Fibroblast of villous mesenchyme (primary cell): ENCODE results near the gene ZNF878. TPM values are rescaled to one million over a fixed set of nuclear protein-coding genes. Genes with fewer than 3 reads are reported as not detected.

Experiments used
- DNase-seq: peaks from one replicate; pipeline ENCODE4 v3.0.0-alpha.2; 2010; ENCODE audit warnings: low read depth
- H3K4me3 ChIP-seq: 2 replicates; pipeline ENCODE4 v1.5.1; 2011; ENCODE audit warnings: low read depth, mild to moderate bottlenecking, low read length
- small RNA-seq: library from RNA; depleted of rRNA; stranded (forward); fragments of <200 nt; gene quantifications from one replicate; pipeline ENCODE3, GENCODE V24; 2012
- total RNA-seq: library from RNA; depleted of rRNA; stranded (reverse); fragments of >200 nt; gene quantifications from 2 replicates; pipeline ENCODE4 v1.2.3, GENCODE V29; 2012
- TF ChIP-seq, protein P1 (sequence below): IDR thresholded peaks from 2 replicates; pipeline ENCODE4 v1.5.1; 2012; ENCODE audit warnings: low read depth, mild to moderate bottlenecking, low read length; ENCODE audit not compliant: insufficient read depth

The ZNF878 gene
- total RNA-seq, 1 donor = under 0.01 TPM

GRCh38 chr19:12034620-12035019 is 18.1 kb downstream of the ZNF878 start:
- TF ChIP-seq, protein P1, sequence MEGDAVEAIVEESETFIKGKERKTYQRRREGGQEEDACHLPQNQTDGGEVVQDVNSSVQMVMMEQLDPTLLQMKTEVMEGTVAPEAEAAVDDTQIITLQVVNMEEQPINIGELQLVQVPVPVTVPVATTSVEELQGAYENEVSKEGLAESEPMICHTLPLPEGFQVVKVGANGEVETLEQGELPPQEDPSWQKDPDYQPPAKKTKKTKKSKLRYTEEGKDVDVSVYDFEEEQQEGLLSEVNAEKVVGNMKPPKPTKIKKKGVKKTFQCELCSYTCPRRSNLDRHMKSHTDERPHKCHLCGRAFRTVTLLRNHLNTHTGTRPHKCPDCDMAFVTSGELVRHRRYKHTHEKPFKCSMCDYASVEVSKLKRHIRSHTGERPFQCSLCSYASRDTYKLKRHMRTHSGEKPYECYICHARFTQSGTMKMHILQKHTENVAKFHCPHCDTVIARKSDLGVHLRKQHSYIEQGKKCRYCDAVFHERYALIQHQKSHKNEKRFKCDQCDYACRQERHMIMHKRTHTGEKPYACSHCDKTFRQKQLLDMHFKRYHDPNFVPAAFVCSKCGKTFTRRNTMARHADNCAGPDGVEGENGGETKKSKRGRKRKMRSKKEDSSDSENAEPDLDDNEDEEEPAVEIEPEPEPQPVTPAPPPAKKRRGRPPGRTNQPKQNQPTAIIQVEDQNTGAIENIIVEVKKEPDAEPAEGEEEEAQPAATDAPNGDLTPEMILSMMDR = no peak
- peak; percentile 7 for DNase-seq
- H3K4me3 ChIP-seq = peak overlapping the region; percentile 84

GRCh38 chr19:12034198-12034597 is 18.6 kb downstream of the ZNF878 start:
- peak overlapping the region; percentile 84 for H3K4me3 ChIP-seq
- no peak for DNase-seq
- TF ChIP-seq, protein P1 = no peak

- TF ChIP-seq, protein P1 = no peak
- no peak for DNase-seq
- H3K4me3 ChIP-seq = no peak overlapping the region
Observed at GRCh38 chr19:12015753-12016116, 37.0 kb downstream of the ZNF878 start.

DNA sequence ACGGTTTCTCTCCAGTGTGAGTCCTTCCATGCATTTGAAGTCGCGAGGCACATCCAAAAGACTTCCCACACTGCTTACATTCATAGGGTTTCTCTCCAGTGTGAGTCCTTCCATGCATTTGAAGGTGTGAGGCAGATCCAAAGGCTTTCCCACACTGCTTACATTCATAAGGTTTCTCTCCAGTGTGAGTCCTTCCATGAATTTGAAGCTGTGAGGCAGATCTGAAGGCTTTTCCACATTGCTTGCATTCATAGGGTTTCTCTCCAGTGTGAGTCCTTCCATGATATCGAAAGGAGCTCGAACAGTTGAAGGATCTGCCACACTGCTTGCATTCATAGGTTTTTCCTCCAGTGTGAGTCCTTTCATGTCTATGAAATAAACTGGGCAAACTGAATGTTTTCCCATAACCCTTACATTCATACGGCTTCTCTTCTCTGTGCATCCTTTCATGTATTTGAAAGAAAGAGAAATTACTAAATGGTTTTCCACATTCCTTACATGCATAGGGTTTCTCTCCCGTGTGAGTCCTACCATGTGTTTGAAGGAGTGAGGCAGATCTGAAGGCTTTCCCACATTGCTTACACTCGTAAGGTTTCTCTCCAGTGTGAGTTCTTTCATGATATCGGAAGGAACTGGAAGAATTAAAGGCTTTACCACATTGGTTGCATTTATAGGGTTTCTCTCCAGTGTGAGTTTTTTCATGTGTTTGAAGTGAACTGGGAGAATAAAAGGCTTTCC is 37.6 kb downstream of the ZNF878 start:
- no peak overlapping the region for H3K4me3 ChIP-seq
- no peak for DNase-seq
- TF ChIP-seq, protein P1 = no peak

DNA sequence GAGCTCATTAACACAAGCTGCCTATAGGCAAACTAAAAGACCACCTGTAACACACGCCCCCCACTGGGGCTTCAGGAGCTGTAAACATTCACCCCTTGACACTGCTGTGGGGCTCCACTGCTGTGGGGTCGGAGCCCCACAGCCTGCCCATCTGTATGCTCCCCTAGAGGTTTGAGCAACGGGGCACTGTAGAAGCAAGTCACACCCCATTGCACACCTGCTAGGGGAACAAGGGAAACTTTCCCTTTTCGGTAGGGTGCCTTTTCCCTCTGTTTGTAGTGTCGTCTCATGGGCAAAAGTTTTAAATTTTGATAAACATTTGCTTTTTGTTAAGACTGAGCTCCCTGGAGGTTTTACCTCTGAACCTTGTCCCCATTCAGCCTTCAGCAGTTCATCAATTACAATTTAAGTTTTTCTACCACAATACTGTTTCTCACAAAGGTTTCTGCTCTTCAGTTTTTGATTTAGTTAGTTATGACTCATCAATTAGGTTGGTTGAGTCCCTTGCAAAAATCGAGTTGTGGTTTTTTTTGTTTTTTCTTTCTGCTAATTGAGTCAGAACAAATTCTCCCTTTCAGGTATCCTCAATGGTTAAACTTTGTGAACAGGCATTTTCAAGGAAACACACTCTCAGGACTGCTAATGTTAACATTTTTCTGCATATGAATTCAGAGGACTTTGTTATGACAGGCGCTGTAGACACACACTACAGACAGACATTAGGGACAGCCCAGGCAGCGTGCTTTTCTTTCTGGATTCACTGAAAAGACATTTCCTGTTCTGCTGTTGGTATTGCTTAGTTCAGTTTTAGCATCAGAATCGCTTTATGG is 52.4 kb downstream of the ZNF878 start:
- TF ChIP-seq, protein P1 = no peak
- DNase-seq = no peak
- H3K4me3 ChIP-seq = no peak overlapping the region

DNA sequence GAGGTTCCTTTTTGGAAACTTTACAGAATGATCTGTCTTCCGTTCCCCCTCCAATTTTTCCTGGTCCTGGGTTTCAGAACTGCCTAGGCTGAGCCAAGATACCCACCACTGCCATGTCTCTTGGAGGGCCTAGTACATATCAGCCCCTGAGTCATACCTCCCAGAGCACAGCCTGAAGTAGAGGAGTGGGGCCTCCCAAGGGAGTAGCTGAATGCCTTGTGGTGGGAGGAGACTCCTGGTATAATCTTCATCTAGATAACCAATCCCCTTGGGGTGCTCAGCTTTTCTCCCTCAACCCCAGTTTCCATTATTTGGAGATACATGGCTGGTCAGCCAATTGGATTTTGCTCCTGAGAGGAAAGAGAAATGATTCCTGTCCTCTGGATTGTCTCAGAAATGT is 57.6 kb downstream of the ZNF878 start:
- DNase-seq = peak; percentile 11
- TF ChIP-seq, protein P1 = no peak
- H3K4me3 ChIP-seq = no peak overlapping the region

Small RNAs within 50 kb of the gene (small RNA-seq; reads per million reads assigned to genes)
- gene RF00019 (not detected), gene RNA5SP464 (not detected), gene RNA5SP465 (not detected), gene RNA5SP466 (not detected)

Other genes with a start within 250 kb of the ZNF878 start
- gene ZNF440, start 238.7 kb downstream of the ZNF878 start, total RNA-seq = 6.8 and 9.5 TPM in 2 replicates
- gene ZNF439, start 204.2 kb downstream of the ZNF878 start, total RNA-seq = 2.6 and 4.3 TPM in 2 replicates
- gene ZNF69, start 165.2 kb downstream of the ZNF878 start, total RNA-seq = 8.1 and 12.1 TPM in 2 replicates
- 6.9 and 7.7 TPM in 2 replicates for gene ZNF700, start 127.9 kb downstream of the ZNF878 start, total RNA-seq
- 0.32 and 0.86 TPM in 2 replicates for gene ZNF763, start 87.9 kb downstream of the ZNF878 start, total RNA-seq
- 1.3 and 4.2 TPM in 2 replicates for gene ZNF433, start 17.3 kb downstream of the ZNF878 start, total RNA-seq
- gene ZNF844, start 11.8 kb upstream of the ZNF878 start, total RNA-seq = 1.3 and 1.7 TPM in 2 replicates
- 3.5 and 6.0 TPM in 2 replicates for gene ZNF20, start 87.4 kb upstream of the ZNF878 start, total RNA-seq
- 10.3 and 14.7 TPM in 2 replicates for gene ZNF625, start 103.8 kb upstream of the ZNF878 start, total RNA-seq
- 5.2 and 8.2 TPM in 2 replicates for gene ZNF136, start 110.1 kb upstream of the ZNF878 start, total RNA-seq
- 5.2 and 5.5 TPM in 2 replicates for gene ZNF44, start 241.9 kb upstream of the ZNF878 start, total RNA-seq